Astrocyte (in vitro differentiated cells and primary cell): ENCODE results near the gene RBM44. TPM values are rescaled to one million over a fixed set of nuclear protein-coding genes. Genes with fewer than 3 reads are reported as not detected.
A peak's percentile ranks its signal among the peaks of the same experiment; 100 is the strongest.

Source experiments
- DNase-seq: peaks from one replicate; pipeline ENCODE4 v3.0.0-alpha.2; 2010; ENCODE audit warnings: low read depth
- FAIRE-seq: peaks from 2 replicates; lab custom pipeline; 2011; peaks lifted over from hg19 to GRCh38; lab: Jason Lieb, UNC
- H2AFZ ChIP-seq: 2 replicates; pipeline ENCODE4 v1.6.0; 2012; ENCODE audit warnings: low read depth, low read length, inconsistent platforms
- H3K27ac ChIP-seq: 2 replicates; pipeline ENCODE4 v1.5.1; 2011; ENCODE audit warnings: low read depth, low read length, inconsistent platforms
- H3K27me3 ChIP-seq: 2 replicates; pipeline ENCODE4 v1.6.0; 2011; ENCODE audit warnings: low read length, inconsistent platforms; ENCODE audit not compliant: insufficient read depth
- H3K36me3 ChIP-seq: 2 replicates; pipeline ENCODE4 v1.5.1; 2011; ENCODE audit warnings: low read length, inconsistent platforms; ENCODE audit not compliant: insufficient read depth
- H3K4me1 ChIP-seq: 2 replicates; pipeline ENCODE4 v1.5.1; 2011; ENCODE audit warnings: low read length, inconsistent platforms; ENCODE audit not compliant: insufficient read depth
- H3K4me2 ChIP-seq: 2 replicates; pipeline ENCODE4 v1.6.0; 2012; ENCODE audit warnings: low read length, inconsistent platforms
- H3K4me3 ChIP-seq: 2 replicates; pipeline ENCODE4 v1.5.1; 2011; ENCODE audit warnings: low read depth, mild to moderate bottlenecking, low read length, inconsistent platforms; ENCODE audit not compliant: insufficient read depth
- H3K79me2 ChIP-seq: 2 replicates; pipeline ENCODE4 v1.6.0; 2012; ENCODE audit warnings: mild to moderate bottlenecking, low read length, inconsistent platforms; ENCODE audit not compliant: insufficient read depth
- H3K9ac ChIP-seq: 2 replicates; pipeline ENCODE4 v1.6.0; 2012; ENCODE audit warnings: mild to moderate bottlenecking, low read length, inconsistent platforms
- H3K9me3 ChIP-seq: 2 replicates; pipeline ENCODE4 v1.5.1; 2012; ENCODE audit warnings: low read depth, mild to moderate bottlenecking, low read length, inconsistent platforms; ENCODE audit not compliant: insufficient read depth
- H4K20me1 ChIP-seq: 2 replicates; pipeline ENCODE4 v1.6.0; 2012; ENCODE audit warnings: low read length, inconsistent platforms; ENCODE audit not compliant: insufficient read depth
- H3K27ac Mint-ChIP-seq: one replicate; pipeline ENCODE4 v1.8.0; 2021; ENCODE audit warnings: mild to moderate bottlenecking, mixed read lengths; ENCODE audit not compliant: unreplicated experiment
- H3K27me3 Mint-ChIP-seq: one replicate; pipeline ENCODE4 v1.8.0; 2021; ENCODE audit warnings: low read depth, mixed read lengths; ENCODE audit not compliant: unreplicated experiment
- H3K36me3 Mint-ChIP-seq: one replicate; pipeline ENCODE4 v1.8.0; 2021; ENCODE audit warnings: low read depth, mixed read lengths; ENCODE audit not compliant: unreplicated experiment
- H3K4me1 Mint-ChIP-seq: one replicate; pipeline ENCODE4 v1.8.0; 2021; ENCODE audit warnings: low read depth, mixed read lengths; ENCODE audit not compliant: unreplicated experiment
- H3K4me3 Mint-ChIP-seq: one replicate; pipeline ENCODE4 v1.8.0; 2021; ENCODE audit warnings: mild to moderate bottlenecking, moderate library complexity, mixed read lengths; ENCODE audit not compliant: unreplicated experiment
- H3K9me3 Mint-ChIP-seq: one replicate; pipeline ENCODE4 v1.8.0; 2021; ENCODE audit warnings: mild to moderate bottlenecking, mixed read lengths; ENCODE audit not compliant: unreplicated experiment
- CTCF ChIP-seq: IDR thresholded peaks from 2 replicates; pipeline ENCODE4 v1.5.1; 2011; ENCODE audit warnings: low read depth, mild to moderate bottlenecking, inconsistent platforms, low read length, moderate library complexity; ENCODE audit not compliant: insufficient read depth
- EZH2 ChIP-seq: IDR thresholded peaks from 2 replicates; pipeline ENCODE4 v1.6.1; 2012; ENCODE audit warnings: mild to moderate bottlenecking, low read length, inconsistent platforms; ENCODE audit not compliant: insufficient read depth
- total RNA-seq: library from RNA; stranded (reverse); gene quantifications from 2 replicates; pipeline ENCODE4 v1.2.1, GENCODE V29; 2021

Gene RBM44
- total RNA-seq, 1 donor from 2014 or later, result 0.32 TPM

GRCh38 chr2:237873421-237873831 is 74.8 kb downstream of the RBM44 start:
- no peak overlapping the region for H3K27ac ChIP-seq
- TF ChIP-seq CTCF (no peak), EZH2 (no peak)
- Mint-ChIP-seq H3K4me1 (peaks cover 27% of the 10 kb centered on the region), H3K27me3 (peaks cover 1% of the 10 kb centered on the region), H3K9me3 (no peaks in the 10 kb centered on the region), H3K27ac (no peak overlapping the region), H3K36me3 (no peaks in the 10 kb centered on the region), H3K4me3 (no peak overlapping the region)
- no peak overlapping the region for H3K4me2 ChIP-seq
- H3K27me3 ChIP-seq, result no peaks in the 10 kb centered on the region
- peaks cover 21% of the 10 kb centered on the region for H3K4me1 ChIP-seq
- DNase-seq (no peak), FAIRE-seq (no peak)
- H3K36me3 ChIP-seq, result no peaks in the 10 kb centered on the region
- H3K4me3 ChIP-seq, result no peak overlapping the region
- H3K79me2 ChIP-seq, result peaks cover 2% of the 10 kb centered on the region
- H3K9ac ChIP-seq, result no peak overlapping the region
- H2AFZ ChIP-seq, result no peak overlapping the region
- H3K9me3 ChIP-seq, result no peaks in the 10 kb centered on the region
- no peaks in the 10 kb centered on the region for H4K20me1 ChIP-seq

- peak overlapping the region; percentile 27 for H3K9ac ChIP-seq
Observed at GRCh38 chr2:237873897-237874551, 75.4 kb downstream of the RBM44 start.

More at GRCh38 chr2:237873897-237874551, 75.4 kb downstream of the RBM44 start:
- TF ChIP-seq EZH2 (no peak), CTCF (no peak)
- no peak for FAIRE-seq
- H3K27me3 ChIP-seq, result no peaks in the 10 kb centered on the region
- Mint-ChIP-seq H3K27me3 (peaks cover 1% of the 10 kb centered on the region), H3K4me1 (peaks cover 23% of the 10 kb centered on the region), H3K27ac (no peak overlapping the region), H3K36me3 (peaks cover 2% of the 10 kb centered on the region), H3K4me3 (no peak overlapping the region), H3K9me3 (no peaks in the 10 kb centered on the region)
- no peaks in the 10 kb centered on the region for H4K20me1 ChIP-seq
- peaks cover 2% of the 10 kb centered on the region for H3K79me2 ChIP-seq
- no peak for DNase-seq
- peaks cover 25% of the 10 kb centered on the region for H3K4me1 ChIP-seq
- no peaks in the 10 kb centered on the region for H3K36me3 ChIP-seq
- no peak overlapping the region for H3K4me3 ChIP-seq
- H3K9me3 ChIP-seq, result no peaks in the 10 kb centered on the region
- peak overlapping the region; percentile 79 for H3K4me2 ChIP-seq
- no peak overlapping the region for H2AFZ ChIP-seq
- H3K27ac ChIP-seq, result peak overlapping the region; percentile 10
